SIG-M5 treated with dmso at 0.1 percent for 504 hours (cell line): ENCODE measurements around the gene C9orf153.
"Not testable (repeated sequence)": the region's sequence is repeated elsewhere in the genome, so short reads cannot be mapped to it uniquely, and the experiment has no call there.

Source experiments
- DNase-seq: peaks from one replicate; lab custom pipeline; 2025; ENCODE audit not compliant: unreplicated experiment; lab: John Stamatoyannopoulos, UW

The C9orf153 gene

GRCh38 chr9:86193088-86193487, 66.4 kb downstream of the C9orf153 start:
- DNase-seq, result no peak

GRCh38 chr9:86190700-86191099, 68.8 kb downstream of the C9orf153 start:
- DNase-seq, result not testable (repeated sequence)

DNA sequence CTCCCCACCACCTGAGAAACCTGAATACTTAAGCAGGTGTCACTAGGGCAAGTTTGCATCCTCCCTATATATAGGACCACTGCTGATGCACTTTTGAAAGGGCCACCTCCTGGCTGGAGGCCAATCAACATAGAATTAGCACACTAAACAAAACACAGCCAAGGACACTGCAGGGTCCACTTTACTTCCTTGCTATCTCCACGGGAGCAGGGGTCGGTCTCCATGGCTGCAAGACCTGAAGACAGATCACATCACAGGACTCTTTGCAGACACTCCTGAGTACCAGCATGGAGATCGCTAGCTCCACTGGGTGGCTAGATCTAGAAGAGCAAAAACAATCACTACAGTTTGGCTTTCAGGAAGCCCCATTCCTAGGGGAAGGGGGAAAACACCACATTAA, 72.3 kb downstream of the C9orf153 start:
- DNase-seq, result no peak

- no peak for DNase-seq
Observed at GRCh38 chr9:86186696-86187095, 72.8 kb downstream of the C9orf153 start.

- DNase-seq, result no peak
Observed at GRCh38 chr9:86185872-86186271, 73.6 kb downstream of the C9orf153 start.

DNA sequence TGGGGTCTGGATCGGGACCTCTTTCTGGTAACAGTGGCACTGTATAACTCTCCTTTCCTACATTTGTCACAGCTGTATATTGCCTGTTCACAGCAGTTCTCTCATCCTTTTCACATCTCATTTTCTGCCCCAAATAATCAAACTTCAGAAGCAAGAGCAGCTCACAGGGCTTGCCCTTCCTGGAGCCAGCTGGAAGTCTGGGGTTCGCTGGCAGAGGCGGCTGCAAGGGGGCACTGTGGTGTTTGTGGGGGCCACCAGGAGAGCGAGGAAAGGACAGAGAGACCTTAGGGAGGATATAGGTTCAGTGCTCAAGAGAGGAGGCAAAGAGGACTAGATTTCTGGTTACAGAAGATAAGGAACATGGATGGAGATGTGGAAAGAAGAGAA, 75.3 kb downstream of the C9orf153 start:
- DNase-seq, result no peak

DNA sequence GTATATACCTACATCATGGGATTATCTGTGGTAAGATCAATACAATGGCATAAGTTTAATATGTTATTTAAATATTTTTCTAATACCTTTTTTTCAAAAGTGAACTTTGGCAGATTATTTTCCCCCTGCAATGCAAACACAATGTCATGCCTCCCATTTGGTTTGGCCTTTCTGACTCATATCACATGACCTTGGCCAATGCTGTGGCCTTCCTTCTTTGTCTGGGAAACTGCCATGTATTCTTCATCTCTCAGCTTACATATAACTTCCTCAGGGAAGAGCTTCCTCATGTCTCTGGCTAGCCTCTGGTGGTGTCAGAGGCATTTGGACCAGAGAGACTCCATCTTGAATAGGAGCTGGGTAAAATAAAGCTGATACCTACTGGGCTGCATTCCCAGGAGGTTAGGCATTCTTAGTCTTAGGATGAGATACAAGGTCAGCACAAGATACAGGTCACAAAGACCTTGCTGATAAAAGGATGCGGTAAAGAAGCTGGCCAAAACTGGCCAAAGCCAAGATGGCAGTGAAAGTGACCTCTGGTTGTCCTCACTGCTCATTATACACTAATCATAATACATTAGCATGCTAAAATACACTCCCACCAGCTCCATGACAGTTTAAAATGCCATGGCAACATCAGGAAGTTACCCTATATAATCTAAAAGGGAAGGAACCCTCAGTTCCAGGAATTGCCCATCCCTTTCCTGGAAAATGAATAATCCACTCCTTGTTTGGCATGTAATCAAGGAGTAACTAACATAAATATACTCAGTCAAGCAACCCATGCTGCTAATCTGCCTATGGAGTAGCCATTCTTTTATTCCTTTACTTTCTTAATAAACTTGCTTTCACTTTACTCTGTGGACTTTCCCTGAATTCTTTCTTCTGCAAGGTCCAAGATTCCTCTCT, 76.0 kb downstream of the C9orf153 start:
- DNase-seq, result no peak

DNA sequence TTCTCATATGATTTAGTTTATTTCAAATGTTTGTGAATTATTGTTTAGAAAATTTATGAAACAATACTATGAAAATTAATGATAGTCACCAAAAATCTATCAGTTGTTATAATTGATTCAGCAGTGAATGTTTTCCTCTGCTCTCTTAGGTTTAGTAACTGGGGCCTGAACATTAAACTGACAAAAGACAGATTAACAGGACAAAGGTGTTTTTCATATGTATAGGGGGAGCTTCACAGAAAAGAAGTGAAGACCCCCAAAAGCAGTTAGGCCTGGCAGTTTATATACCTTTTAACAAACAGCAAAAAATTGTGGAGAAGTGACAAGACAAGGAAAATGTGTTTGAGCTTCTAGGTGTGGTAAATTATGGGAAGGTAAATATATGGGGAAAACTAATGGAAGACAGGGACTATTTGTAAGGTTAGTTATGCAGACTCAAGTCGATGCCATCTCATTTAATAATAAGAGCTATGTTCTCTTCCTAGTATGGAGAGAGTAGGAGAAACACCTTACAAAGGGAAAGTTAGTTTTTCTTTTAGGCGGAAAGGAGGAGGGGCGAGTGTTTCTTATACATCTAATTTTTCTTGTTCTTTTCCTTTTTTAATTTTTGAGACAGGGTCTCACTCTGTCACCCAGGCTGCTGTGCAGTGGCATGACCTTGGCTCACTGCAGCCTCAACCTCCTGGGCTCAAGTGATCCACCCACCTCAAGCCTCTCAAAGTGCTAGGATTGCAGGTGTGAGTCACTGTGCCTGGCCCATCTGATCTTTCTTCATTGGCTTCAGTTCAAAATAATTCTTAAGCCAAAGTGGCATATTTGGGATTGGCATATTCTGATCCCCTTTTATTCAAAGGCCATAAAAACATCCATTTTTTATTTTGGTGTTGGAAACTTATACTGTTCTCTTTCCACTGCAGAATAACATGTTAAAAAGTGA, 77.8 kb downstream of the C9orf153 start:
- no peak for DNase-seq

- DNase-seq, result no peak
Observed at GRCh38 chr9:86178503-86178902, 81.0 kb downstream of the C9orf153 start.

DNA sequence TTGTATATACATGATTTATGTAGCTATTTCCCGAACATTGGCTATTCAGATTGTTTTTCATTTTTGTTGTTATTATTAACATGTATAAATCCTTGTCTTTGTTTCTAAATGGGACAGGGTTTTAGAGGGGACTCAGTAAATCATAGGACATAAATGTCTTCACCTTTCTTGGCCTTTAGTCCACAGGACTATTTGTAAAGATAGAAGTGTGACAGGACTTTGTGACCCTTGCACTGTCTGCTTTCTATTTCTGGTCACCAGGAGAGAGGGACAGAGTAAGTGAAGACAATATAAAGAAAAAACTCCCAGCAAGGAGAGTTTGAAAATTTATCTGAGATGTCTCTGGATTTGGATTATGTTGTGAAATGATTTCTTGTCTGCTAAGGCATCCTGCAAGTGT, 81.5 kb downstream of the C9orf153 start:
- DNase-seq, result no peak

- no peak for DNase-seq
Observed at GRCh38 chr9:86176468-86176867, 83.0 kb downstream of the C9orf153 start.

GRCh38 chr9:86175743-86176456, 83.6 kb downstream of the C9orf153 start:
- DNase-seq, result no peak

- no peak for DNase-seq
Observed at GRCh38 chr9:86175223-86175622, 84.2 kb downstream of the C9orf153 start.
